Stimulated activated naive CD8-positive, alpha-beta T cell treated with anti-CD3 and anti-CD28 coated beads, Interleukin-15, Interleukin-2, amounts not matched to agents 100 U/mL and 50 U/mL, for 24 hours (primary cell): ENCODE data around the gene CDK6.

Experiments
- ATAC-seq: fragments of 150-1000 bp; cut with Tn5 transposase; one replicate; pipeline ENCODE4 v1.10.0; 2021
- DNase-seq: peaks from one replicate; pipeline ENCODE4 v3.0.0; 2021

CDK6 gene

GRCh38 chr7:92826258-92826938 is 10.0 kb downstream of the CDK6 start:
- no peak for ATAC-seq
- no peak for DNase-seq

- no peak for ATAC-seq
- DNase-seq: no peak
Measured at GRCh38 chr7:92824901-92825480, 11.4 kb downstream of the CDK6 start.

GRCh38 chr7:92824450-92824849 is 11.9 kb downstream of the CDK6 start:
- no peak for DNase-seq
- ATAC-seq: no peak

- no peak for DNase-seq
Measured at GRCh38 chr7:92823042-92823441, 13.3 kb downstream of the CDK6 start.

GRCh38 chr7:92820191-92820590 is 16.2 kb downstream of the CDK6 start:
- ATAC-seq (no peak), DNase-seq (no peak)

More at GRCh38 chr7:92823042-92823441, 13.3 kb downstream of the CDK6 start:
- ATAC-seq: peak; percentile 43

GRCh38 chr7:92817398-92817797 is 19.0 kb downstream of the CDK6 start:
- DNase-seq: no peak
- ATAC-seq: no peak

- no peak for DNase-seq
- no peak for ATAC-seq
Measured at GRCh38 chr7:92815412-92815811, 21.0 kb downstream of the CDK6 start.

GRCh38 chr7:92813390-92814024 is 22.9 kb downstream of the CDK6 start:
- ATAC-seq: peak; percentile 83
- no peak for DNase-seq

- no peak for DNase-seq
- ATAC-seq: no peak
Measured at GRCh38 chr7:92811158-92811557, 25.2 kb downstream of the CDK6 start.

- peak; percentile 56 for ATAC-seq
- peak; percentile 55 for DNase-seq
Measured at GRCh38 chr7:92809760-92810573, 26.4 kb downstream of the CDK6 start.

- no peak for ATAC-seq
- no peak for DNase-seq
Measured at GRCh38 chr7:92809397-92809759, 27.0 kb downstream of the CDK6 start.

- ATAC-seq (no peak), DNase-seq (no peak)
Measured at GRCh38 chr7:92808635-92809034, 27.7 kb downstream of the CDK6 start.

- no peak for ATAC-seq
- no peak for DNase-seq
Measured at GRCh38 chr7:92808006-92808405, 28.4 kb downstream of the CDK6 start.

GRCh38 chr7:92806496-92806895 is 29.9 kb downstream of the CDK6 start:
- DNase-seq (no peak), ATAC-seq (no peak)

- ATAC-seq (no peak), DNase-seq (no peak)
Measured at GRCh38 chr7:92802406-92802805, 34.0 kb downstream of the CDK6 start.

GRCh38 chr7:92799446-92800211 is 36.7 kb downstream of the CDK6 start:
- ATAC-seq (no peak), DNase-seq (no peak)

GRCh38 chr7:92798517-92799249 is 37.7 kb downstream of the CDK6 start:
- ATAC-seq: no peak
- no peak for DNase-seq

- DNase-seq: no peak
- peak; percentile 57 for ATAC-seq
Measured at GRCh38 chr7:92797693-92798092, 38.7 kb downstream of the CDK6 start.

GRCh38 chr7:92797284-92797683 is 39.1 kb downstream of the CDK6 start:
- ATAC-seq (no peak), DNase-seq (no peak)

- no peak for DNase-seq
- no peak for ATAC-seq
Measured at GRCh38 chr7:92794831-92795230, 41.5 kb downstream of the CDK6 start.

- ATAC-seq: no peak
- no peak for DNase-seq
Measured at GRCh38 chr7:92794391-92794790, 42.0 kb downstream of the CDK6 start.
